SK-N-SH treated with all-trans-retinoic acid at 6 μM for 48 hours (cell line): Measurements from ENCODE around the gene ATP5PD.

Experiments used
- ATAC-seq: fragments of 200-7000 bp; cut with Tn5 transposase; 3 replicates; pipeline ENCODE4 v1.9.1; 2020; ENCODE audit warnings: mild to moderate bottlenecking, moderate library complexity
- ARNTL ChIP-seq: fragments of 450-650 bp; formaldehyde crosslinking; IDR thresholded peaks from 2 replicates; pipeline ENCODE4 v1.5.0; 2020; ENCODE audit warnings: low read depth, mild to moderate bottlenecking, moderate library complexity, borderline replicate concordance
- BACH2 ChIP-seq: fragments of 250-450 bp; sonication (Bioruptor Pico); IDR thresholded peaks from 2 replicates; pipeline ENCODE4 v1.9.0; 2021; ENCODE audit warnings: mild to moderate bottlenecking, borderline replicate concordance
- CREB5 ChIP-seq: fragments of 250-450 bp; sonication (Bioruptor Pico); IDR thresholded peaks from 2 replicates; pipeline ENCODE4 v1.5.1; 2020; ENCODE audit warnings: low read depth, mild to moderate bottlenecking, moderate library complexity
- CSDC2 ChIP-seq: fragments of 250-450 bp; sonication (Bioruptor Pico); IDR thresholded peaks from 2 replicates; pipeline ENCODE4 v1.5.0; 2020; ENCODE audit warnings: mild to moderate bottlenecking, moderate library complexity
- CSRNP3 ChIP-seq: fragments of 250-450 bp; sonication (Bioruptor Pico); IDR thresholded peaks from 2 replicates; pipeline ENCODE4 v1.5.1; 2021; ENCODE audit warnings: mild to moderate bottlenecking, moderate library complexity
- ESRRG ChIP-seq: fragments of 250-450 bp; sonication (Bioruptor Pico); IDR thresholded peaks from 2 replicates; pipeline ENCODE4 v1.6.1; 2021; ENCODE audit warnings: mild to moderate bottlenecking
- GLIS3 ChIP-seq: fragments of 250-450 bp; sonication (Bioruptor Pico); IDR thresholded peaks from 2 replicates; pipeline ENCODE4 v1.5.0; 2020; ENCODE audit warnings: mild to moderate bottlenecking, moderate library complexity
- ISL1 ChIP-seq: fragments of 250-450 bp; sonication (Bioruptor Pico); IDR thresholded peaks from 2 replicates; pipeline ENCODE4 v2.1.2; 2022; ENCODE audit warnings: mild to moderate bottlenecking, moderate library complexity
- OSR1 ChIP-seq: fragments of 250-450 bp; sonication (Bioruptor Pico); IDR thresholded peaks from 2 replicates; pipeline ENCODE4 v1.8.0; 2022; ENCODE audit warnings: moderate library complexity, mild to moderate bottlenecking, inconsistent platforms
- PATZ1 ChIP-seq: fragments of 250-450 bp; sonication (Bioruptor Pico); IDR thresholded peaks from 2 replicates; pipeline ENCODE4 v1.8.0; 2020; ENCODE audit warnings: mild to moderate bottlenecking, moderate library complexity, borderline replicate concordance
- SNAI2 ChIP-seq: fragments of 250-450 bp; sonication (Bioruptor Pico); IDR thresholded peaks from 2 replicates; pipeline ENCODE4 v1.5.0; 2020; ENCODE audit warnings: mild to moderate bottlenecking, moderate library complexity
- TCF4 ChIP-seq: fragments of 250-450 bp; sonication (Bioruptor Pico); IDR thresholded peaks from 2 replicates; pipeline ENCODE4 v1.8.0; 2021; ENCODE audit warnings: mild to moderate bottlenecking, moderate library complexity, borderline replicate concordance
- TOX ChIP-seq: fragments of 250-450 bp; sonication (Bioruptor Pico); IDR thresholded peaks from 2 replicates; pipeline ENCODE4 v1.8.0; 2021; ENCODE audit warnings: mild to moderate bottlenecking, moderate library complexity, borderline replicate concordance
- TSHZ2 ChIP-seq: fragments of 250-450 bp; sonication (Bioruptor Pico); IDR thresholded peaks from 2 replicates; pipeline ENCODE4 v1.5.0; 2020; ENCODE audit warnings: mild to moderate bottlenecking, moderate library complexity
- ZC3H10 ChIP-seq: fragments of 250-450 bp; sonication (Bioruptor Pico); IDR thresholded peaks from 2 replicates; pipeline ENCODE4 v1.5.1; 2021; ENCODE audit warnings: mild to moderate bottlenecking, moderate library complexity
- ZFP3 ChIP-seq: fragments of 250-450 bp; sonication (Bioruptor Pico); IDR thresholded peaks from 2 replicates; pipeline ENCODE4 v1.5.0; 2020; ENCODE audit warnings: mild to moderate bottlenecking, moderate library complexity
- ZFP30 ChIP-seq: fragments of 450-650 bp; formaldehyde crosslinking; IDR thresholded peaks from 2 replicates; pipeline ENCODE4 v1.5.0; 2022; ENCODE audit warnings: mild to moderate bottlenecking, moderate library complexity
- ZNF565 ChIP-seq: fragments of 450-650 bp; formaldehyde crosslinking; conservative IDR thresholded peaks from 2 replicates; pipeline ENCODE4 v1.5.0; 2020; ENCODE audit warnings: low read depth, mild to moderate bottlenecking, moderate library complexity
- ZNF70 ChIP-seq: fragments of 450-650 bp; formaldehyde crosslinking; IDR thresholded peaks from 2 replicates; pipeline ENCODE4 v1.5.0; 2020; ENCODE audit warnings: mild to moderate bottlenecking, moderate library complexity
- ZNF8 ChIP-seq: fragments of 450-650 bp; formaldehyde crosslinking; IDR thresholded peaks from 2 replicates; pipeline ENCODE4 v1.5.0; 2020; ENCODE audit warnings: mild to moderate bottlenecking, moderate library complexity

ATP5PD gene

GRCh38 chr17:75012096-75012345 lies 34.7 kb downstream of the ATP5PD start:
- ATAC-seq = no peak
- no peak for TF ChIP-seq BACH2 (CRISPR knock-in tag)

- TF ChIP-seq CSRNP3 (no peak), TCF4 (CRISPR knock-in tag) (peak; percentile 56)
- peak; percentile 53 for ATAC-seq
These were observed 35.2 kb downstream of the ATP5PD start for GRCh38 chr17:75011401-75012095.

- ATAC-seq = peak; percentile 3; the same call in 2 of the 3 replicates
- TF ChIP-seq ZFP30 (CRISPR knock-in tag) (no peak), TSHZ2 (peak; percentile 39; the same call in 1 of the 2 replicates), TCF4 (CRISPR knock-in tag) (peak; percentile 85), CSRNP3 (no peak), SNAI2 (0 out of 2 replicates have a peak, but pooled peaks have one; percentile 23), TOX (CRISPR knock-in tag) (no peak), ZNF565 (CRISPR knock-in tag) (no peak), PATZ1 (CRISPR knock-in tag) (no peak), ZNF8 (CRISPR knock-in tag) (no peak), CSDC2 (no peak), CREB5 (CRISPR knock-in tag) (no peak), ZC3H10 (no peak), ISL1 (CRISPR knock-in tag) (no peak), ZFP3 (CRISPR knock-in tag) (no peak), ESRRG (CRISPR knock-in tag) (no peak), OSR1 (no peak)
- TF ChIP-seq, all 23 proteins: peak for 3
These were observed 35.9 kb downstream of the ATP5PD start for GRCh38 chr17:75010683-75011400.

- ATAC-seq = no peak
- TF ChIP-seq PATZ1 (CRISPR knock-in tag) (no peak), ZNF70 (CRISPR knock-in tag) (no peak), TOX (CRISPR knock-in tag) (no peak), ARNTL (CRISPR knock-in tag) (no peak), GLIS3 (CRISPR knock-in tag) (no peak), ZC3H10 (no peak), ISL1 (CRISPR knock-in tag) (no peak), SNAI2 (no peak), CSDC2 (no peak), ZNF8 (CRISPR knock-in tag) (no peak), ZFP3 (CRISPR knock-in tag) (no peak), CREB5 (CRISPR knock-in tag) (no peak), ESRRG (CRISPR knock-in tag) (no peak), ZFP30 (CRISPR knock-in tag) (no peak)
These were observed 37.5 kb downstream of the ATP5PD start for GRCh38 chr17:75009139-75009724.
